H1 (cell line): Measurements from ENCODE around the gene CLDN6. TPM values are rescaled to one million over a fixed set of nuclear protein-coding genes. Genes with fewer than 3 reads are reported as not detected.

Experiments
- CTCF ChIA-PET: fragments of 300-600 bp; sonication (Branson Sonifier 250); formaldehyde crosslinking; loops from one replicate; lab custom pipeline; 2021; ENCODE audit not compliant: partially characterized antibody; lab: Charles Lee
- POLR2A ChIA-PET: fragments of 300-600 bp; sonication (Branson Sonifier 250); formaldehyde crosslinking; loops from one replicate; lab custom pipeline; 2021; ENCODE audit warnings: inconsistent platforms; ENCODE audit not compliant: partially characterized antibody; lab: Charles Lee
- DNase-seq, 2 experiments: peaks; one replicate each; pipeline versions ENCODE4 v3.0.0 to v3.0.0-alpha.2; 2010 to 2022; ENCODE audit warnings: low spot score in 2 of 2, low read depth in 1 of 2, mixed read lengths in 1 of 2
- FAIRE-seq: peaks from 2 replicates; lab custom pipeline; 2011; peaks lifted over from hg19 to GRCh38; lab: Jason Lieb, UNC
- H2AFZ ChIP-seq: 2 replicates; pipeline ENCODE4 v1.8.1; 2012; ENCODE audit warnings: low read length, inconsistent platforms
- H2AK5ac ChIP-seq: 2 replicates; pipeline ENCODE4 v1.6.1; 2013; ENCODE audit warnings: low read depth, low read length
- H2BK120ac ChIP-seq: replicated peaks from 2 replicates; pipeline ENCODE3; 2013; ENCODE audit warnings: low read depth, low read length, inconsistent platforms
- H2BK12ac ChIP-seq: 2 replicates; pipeline ENCODE4 v1.6.1; 2013; ENCODE audit warnings: low read depth, low read length
- H2BK15ac ChIP-seq: 2 replicates; pipeline ENCODE4 v1.6.1; 2013; ENCODE audit warnings: low read length
- H2BK20ac ChIP-seq: 2 replicates; pipeline ENCODE4 v1.6.1; 2013; ENCODE audit warnings: low read length
- H2BK5ac ChIP-seq: 2 replicates; pipeline ENCODE4 v1.6.1; 2013; ENCODE audit warnings: low read depth, low read length
- H3K14ac ChIP-seq: 2 replicates; pipeline ENCODE4 v1.6.1; 2013; ENCODE audit warnings: inconsistent platforms; ENCODE audit not compliant: insufficient read length
- H3K18ac ChIP-seq: 2 replicates; pipeline ENCODE4 v1.6.1; 2013; ENCODE audit warnings: low read length; ENCODE audit errors: extremely low read depth
- H3K23ac ChIP-seq: 2 replicates; pipeline ENCODE4 v1.6.1; 2013; ENCODE audit warnings: inconsistent platforms; ENCODE audit not compliant: insufficient read length
- H3K23me2 ChIP-seq: 2 replicates; pipeline ENCODE4 v1.6.1; 2013; ENCODE audit warnings: low read depth, low read length
- H3K27ac ChIP-seq: 2 replicates; pipeline ENCODE4 v1.6.1; 2011; ENCODE audit warnings: low read depth, low read length, inconsistent platforms
- H3K27me3 ChIP-seq, 4 experiments: replicated peaks in 1 of 4; 1 replicate in 1 of 4; 2 replicates in 3 of 4; pipeline versions ENCODE4 v1.6.1 to v1.8.1; 2011 to 2013; ENCODE audit warnings: low read length in 3 of 4, mild to moderate bottlenecking in 3 of 4, inconsistent platforms in 2 of 4, mixed read lengths in 2 of 4, moderate library complexity in 1 of 4; ENCODE audit not compliant: control insufficient read depth in 3 of 4, insufficient read depth in 3 of 4; ENCODE audit errors: extremely low read depth in 1 of 4
- H3K36me3 ChIP-seq, 4 experiments: 2 replicates each; pipeline versions ENCODE4 v1.6.1 to v1.8.1; 2011 to 2013; ENCODE audit warnings: mild to moderate bottlenecking in 4 of 4, low read length in 3 of 4, moderate library complexity in 2 of 4, control low read depth in 1 of 4, inconsistent platforms in 1 of 4; ENCODE audit not compliant: insufficient read depth in 4 of 4, control insufficient read depth in 2 of 4
- H3K4ac ChIP-seq: replicated peaks from 2 replicates; pipeline ENCODE3; 2013; ENCODE audit warnings: low read length, low read depth, mixed read lengths, inconsistent platforms; ENCODE audit not compliant: insufficient read length
- H3K4me1 ChIP-seq, 4 experiments: replicated peaks in 1 of 4; 1 replicate in 1 of 4; 2 replicates in 3 of 4; pipeline versions ENCODE4 v1.6.1 to v1.8.1; 2011 to 2013; ENCODE audit warnings: low read length in 3 of 4, inconsistent platforms in 2 of 4, mixed read lengths in 1 of 4; ENCODE audit not compliant: insufficient read depth in 4 of 4, control insufficient read depth in 3 of 4
- H3K4me2 ChIP-seq, 2 experiments: 2 replicates each; pipeline versions ENCODE4 v1.6.1 to v1.8.1; 2011 to 2013; ENCODE audit warnings: low read depth in 2 of 2, low read length in 2 of 2, control low read depth in 1 of 2, inconsistent platforms in 1 of 2, mild to moderate bottlenecking in 1 of 2; ENCODE audit not compliant: insufficient read depth in 1 of 2
- H3K4me3 ChIP-seq, 4 experiments: fragments of 200-600, 300-600 bp in 1 of 4; sonication (generic), shearing (Covaris generic), sonication (Bioruptor Twin) in 1 of 4; 2 replicates each; pipeline versions ENCODE4 v1.5.1 to v1.8.1; 2011 to 2016; ENCODE audit warnings: low read length in 4 of 4, low read depth in 3 of 4, control low read depth in 2 of 4, inconsistent platforms in 2 of 4, mild to moderate bottlenecking in 2 of 4, mixed read lengths in 1 of 4, moderate library complexity in 1 of 4; ENCODE audit not compliant: insufficient read depth in 2 of 4; ENCODE audit errors: extremely low read depth in 1 of 4
- H3K56ac ChIP-seq: replicated peaks from 2 replicates; pipeline ENCODE3; 2013; ENCODE audit warnings: low read depth, mild to moderate bottlenecking, mixed read lengths, low read length, inconsistent platforms; ENCODE audit not compliant: insufficient read length
- H3K79me1 ChIP-seq: 2 replicates; pipeline ENCODE4 v1.6.1; 2013; ENCODE audit warnings: low read depth, low read length, control low read depth
- H3K79me2 ChIP-seq, 2 experiments: 2 replicates each; pipeline versions ENCODE4 v1.6.1 to v1.8.1; 2012 to 2013; ENCODE audit warnings: low read length in 2 of 2, mild to moderate bottlenecking in 2 of 2, inconsistent platforms in 1 of 2; ENCODE audit not compliant: insufficient read depth in 2 of 2, control insufficient read depth in 1 of 2
- H3K9ac ChIP-seq, 4 experiments: replicated peaks in 1 of 4; 1 replicate in 1 of 4; 2 replicates in 3 of 4; pipeline versions ENCODE4 v1.6.1 to v1.8.1; 2011 to 2013; ENCODE audit warnings: low read depth in 3 of 4, low read length in 3 of 4, control low read depth in 2 of 4, mild to moderate bottlenecking in 2 of 4, moderate library complexity in 2 of 4, inconsistent platforms in 1 of 4; ENCODE audit errors: extremely low read depth in 1 of 4
- H3K9me3 ChIP-seq, 2 experiments: 2 replicates each; pipeline versions ENCODE4 v1.6.1 to v1.8.1; 2012 to 2013; ENCODE audit warnings: mild to moderate bottlenecking in 2 of 2, moderate library complexity in 2 of 2, control low read depth in 1 of 2, inconsistent platforms in 1 of 2, low read depth in 1 of 2, low read length in 1 of 2, mixed read lengths in 1 of 2; ENCODE audit not compliant: insufficient read depth in 2 of 2
- H4K20me1 ChIP-seq, 2 experiments: replicated peaks in 1 of 2; 2 replicates each; pipeline versions ENCODE3 to v1.8.1; 2011 to 2013; ENCODE audit warnings: inconsistent platforms in 2 of 2, low read length in 2 of 2, mild to moderate bottlenecking in 1 of 2; ENCODE audit not compliant: insufficient read depth in 2 of 2, control insufficient read depth in 1 of 2
- H4K5ac ChIP-seq: 2 replicates; pipeline ENCODE4 v1.6.1; 2013; ENCODE audit warnings: low read length, low read depth, mixed read lengths, inconsistent platforms; ENCODE audit not compliant: insufficient read length
- H4K8ac ChIP-seq: 2 replicates; pipeline ENCODE4 v1.8.0; 2013; ENCODE audit warnings: mild to moderate bottlenecking, moderate library complexity, low read length, inconsistent platforms; ENCODE audit not compliant: insufficient read depth; ENCODE audit errors: extremely low read depth
- H4K91ac ChIP-seq: replicated peaks from 2 replicates; pipeline ENCODE3; 2013; ENCODE audit warnings: low read length, mixed read lengths, inconsistent platforms; ENCODE audit not compliant: insufficient read length
- BCL11A ChIP-seq, 2 experiments: IDR thresholded peaks; one replicate each; pipeline ENCODE4 v1.6.1; 2011; ENCODE audit warnings: low read depth in 2 of 2, low read length in 2 of 2, mild to moderate bottlenecking in 2 of 2
- POLR2AphosphoS5 ChIP-seq: IDR thresholded peaks from 2 replicates; pipeline ENCODE4 v1.6.1; 2011; ENCODE audit warnings: low read depth, low read length
- WGBS, 2 experiments: shearing (Covaris generic) in 1 of 2; methylation state at CpG; one replicate each; pipeline versions ENCODE4 v1.1.6 to v1.1.7; 2013 to 2015; ENCODE audit warnings: low lambda C conversion rate in 2 of 2, mixed read lengths in 2 of 2, inconsistent platforms in 1 of 2, low coverage in 1 of 2, missing lambda C conversion rate in 1 of 2; ENCODE audit not compliant: insufficient replicate concordance in 2 of 2, insufficient coverage in 1 of 2, insufficient read length in 1 of 2; ENCODE audit errors: extremely low coverage in 1 of 2, missing lambda C conversion rate in 1 of 2; 5-methylcytosine and 5-hydroxymethylcytosine counted together
- polyA plus RNA-seq, 7 experiments: library from polyadenylated mRNA; depleted of rRNA in 3 of 7; stranded (reverse) in 5 of 7; unstranded in 2 of 7; fragments of >200 nt in 5 of 7; fragments of 200-250 nt in 2 of 7; gene quantifications; 1 replicate in 5 of 7; 2 replicates in 1 of 7; 4 replicates in 1 of 7; pipeline versions ENCODE4 v1.2.1 to v1.2.3, GENCODE V29; 2011 to 2013; ENCODE audit warnings: missing spikeins in 2 of 7, mixed read lengths in 2 of 7
- total RNA-seq: library from RNA; stranded (reverse); fragmentation: NEBNext Ultra II Directional; extraction: Animal tissue kit (Norgen Biotek cat#: 25700); gene quantifications from 2 replicates; pipeline ENCODE4 v1.2.1, GENCODE V29; 2021

CLDN6 gene
- total and polyA plus RNA-seq, 2 of the 8 experiments (the other 6 are each of a cell fraction or from before 2014, with no cell fraction given) = 747 to 1,115 TPM

DNA sequence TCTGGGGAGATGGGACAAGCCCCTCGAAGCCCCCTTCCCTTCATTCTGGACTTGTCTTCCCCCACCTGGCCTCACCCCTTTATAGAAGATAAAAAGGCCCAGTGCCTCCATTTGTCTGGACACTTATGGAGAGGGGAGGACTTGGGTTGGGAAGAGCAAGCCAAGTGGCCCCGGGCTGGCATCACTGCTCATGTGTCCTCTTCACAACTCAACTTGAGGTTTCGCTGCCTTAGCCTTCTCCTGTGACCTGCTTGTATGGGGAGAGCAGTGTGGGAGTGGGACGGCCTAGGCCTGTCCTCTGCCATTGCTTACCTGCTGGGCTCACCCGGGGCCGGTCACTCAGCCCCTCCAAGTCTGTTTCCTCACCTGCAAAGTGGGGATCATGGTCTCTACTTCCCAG is 47.4 kb downstream of the CLDN6 start:
- Histone ChIP-seq H3K27ac (no peak overlapping the region), H3K23me2 (peaks cover 9% of the 10 kb centered on the region), H3K79me1 (peaks cover 13% of the 10 kb centered on the region), H2AK5ac (no peak overlapping the region), H4K91ac (no peak overlapping the region), H2BK12ac (0 out of 2 replicates have a peak overlapping the region, but pooled peaks have one; percentile 17), H4K8ac (peak overlapping the region; percentile 4; the same call in 1 of the 2 replicates), H2BK120ac (no peak overlapping the region), H3K56ac (no peak overlapping the region), H3K23ac (no peak overlapping the region), H3K4ac (no peak overlapping the region), H2BK5ac (0 out of 2 replicates have a peak overlapping the region, but pooled peaks have one; percentile 44), H4K20me1 (peaks cover 28 to 30% of the 10 kb centered on the region in 2 experiments), H3K79me2 (peaks cover 0 to 2% of the 10 kb centered on the region in 2 experiments; a peak in 1 of 4 replicates), H3K14ac (no peak overlapping the region), H3K27me3 (peaks cover 15 to 32% (median 23%) of the 10 kb centered on the region in 4 experiments; a peak in 6 of 7 replicates), H2BK15ac (no peak overlapping the region), H3K4me2 (peak overlapping the region; percentile 81 to 100), H3K36me3 (peaks cover 15 to 33% (median 23%) of the 10 kb centered on the region in 4 experiments), H2AFZ (no peak overlapping the region), H3K4me3 (peak overlapping the region; percentile 74 to 94 (median 80)), H2BK20ac (no peak overlapping the region), H3K9me3 (no peaks in the 10 kb centered on the region), H3K4me1 (peaks cover 0 to 27% (median 13%) of the 10 kb centered on the region in 4 experiments; a peak in 6 of 7 replicates), H3K18ac (peak overlapping the region; percentile 7)
- DNase-seq = no peak
- FAIRE-seq = no peak
- CTCF ChIA-PET = interaction anchor here (0.6 to 2.6 kb wide), 16 partner anchors 8 to 128 kb away, joined by 3 to 9 read pairs (median 4); partner anchors contain the start of gene TNFRSF12A
- 91% methylated on average over 6 of the region's 6 CpGs; no CpG with 5 or more reads in 1 of the 2 experiments for WGBS, 2 experiments
- POLR2A ChIA-PET = interaction anchor here (0.7 to 25.4 kb wide), 15 partner anchors 9 to 217 kb away, joined by 3 to 455 read pairs (median 4); partner anchors contain the start of genes CLDN6, FLYWCH1, HCFC1R1 and PKMYT1
- peak; percentile 17 for TF ChIP-seq POLR2AphosphoS5
- no peak for TF ChIP-seq BCL11A (IDR thresholded peaks at IDR 0.05; ENCODE audit: low read depth in 2 of 2, low read length in 2 of 2)
- TF ChIP-seq, all 59 proteins: peak for 1
- peak overlapping the region in 1 of 4 experiments; percentile 17; a peak in 2 of 7 replicates for H3K9ac ChIP-seq
- no peak overlapping the region for H4K5ac ChIP-seq
